GM12865 (cell line): Measurements from ENCODE around the gene DAPK1.

Experiments used
- DNase-seq: peaks from one replicate; pipeline ENCODE4 v3.0.0; 2010; ENCODE audit warnings: low read depth
- H3K4me3 ChIP-seq: 2 replicates; pipeline ENCODE4 v1.5.1; 2011; ENCODE audit warnings: mild to moderate bottlenecking, low read depth, low read length, control low read depth
- TF ChIP-seq, protein P1 (sequence below): IDR thresholded peaks from 2 replicates; pipeline ENCODE4 v1.5.1; 2011; ENCODE audit warnings: low read length, control low read depth, low read depth, inconsistent platforms; ENCODE audit not compliant: insufficient read depth; ENCODE audit errors: missing control alignments

The DAPK1 gene

DNA sequence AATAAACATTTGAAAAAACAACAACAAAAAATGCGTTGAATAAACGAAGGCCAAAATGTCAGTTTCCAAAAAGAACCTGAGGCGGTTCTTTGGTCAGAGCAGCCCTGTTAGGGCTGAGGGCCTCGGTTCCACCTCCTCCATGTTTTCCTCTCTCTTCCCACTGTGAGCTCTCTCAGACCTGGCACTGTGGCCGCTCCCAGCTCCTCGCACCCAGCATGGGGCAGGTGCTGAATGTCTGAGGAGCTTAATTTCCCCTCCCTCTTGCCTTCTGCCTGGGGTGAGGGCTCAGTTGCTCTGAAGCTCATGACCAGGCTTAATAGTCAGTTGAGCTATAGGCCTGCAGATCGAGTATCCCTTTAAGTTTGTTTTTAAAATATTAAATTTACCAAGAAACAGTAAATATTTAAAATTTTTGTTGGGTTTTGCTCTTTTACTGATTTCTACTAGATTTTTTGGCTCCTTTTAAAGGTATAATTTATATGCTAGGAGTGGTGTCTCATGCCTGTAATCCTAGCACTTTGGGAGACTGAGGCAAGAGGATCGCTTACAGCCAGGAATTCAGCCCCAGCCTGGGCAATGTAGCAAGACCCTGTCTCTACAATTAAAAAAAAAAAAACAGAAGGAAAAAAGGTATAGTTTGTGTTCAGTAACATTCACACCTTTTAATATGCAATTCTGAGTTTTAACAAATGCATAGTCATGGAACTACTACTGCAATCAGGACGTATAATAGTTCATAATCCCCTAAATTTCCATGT lies 28.1 kb downstream of the DAPK1 start:
- DNase-seq = no peak
- H3K4me3 ChIP-seq = no peak overlapping the region
- TF ChIP-seq, protein P1, sequence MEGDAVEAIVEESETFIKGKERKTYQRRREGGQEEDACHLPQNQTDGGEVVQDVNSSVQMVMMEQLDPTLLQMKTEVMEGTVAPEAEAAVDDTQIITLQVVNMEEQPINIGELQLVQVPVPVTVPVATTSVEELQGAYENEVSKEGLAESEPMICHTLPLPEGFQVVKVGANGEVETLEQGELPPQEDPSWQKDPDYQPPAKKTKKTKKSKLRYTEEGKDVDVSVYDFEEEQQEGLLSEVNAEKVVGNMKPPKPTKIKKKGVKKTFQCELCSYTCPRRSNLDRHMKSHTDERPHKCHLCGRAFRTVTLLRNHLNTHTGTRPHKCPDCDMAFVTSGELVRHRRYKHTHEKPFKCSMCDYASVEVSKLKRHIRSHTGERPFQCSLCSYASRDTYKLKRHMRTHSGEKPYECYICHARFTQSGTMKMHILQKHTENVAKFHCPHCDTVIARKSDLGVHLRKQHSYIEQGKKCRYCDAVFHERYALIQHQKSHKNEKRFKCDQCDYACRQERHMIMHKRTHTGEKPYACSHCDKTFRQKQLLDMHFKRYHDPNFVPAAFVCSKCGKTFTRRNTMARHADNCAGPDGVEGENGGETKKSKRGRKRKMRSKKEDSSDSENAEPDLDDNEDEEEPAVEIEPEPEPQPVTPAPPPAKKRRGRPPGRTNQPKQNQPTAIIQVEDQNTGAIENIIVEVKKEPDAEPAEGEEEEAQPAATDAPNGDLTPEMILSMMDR = no peak

GRCh38 chr9:87527211-87527916 lies 29.7 kb downstream of the DAPK1 start:
- no peak for DNase-seq
- no peak overlapping the region for H3K4me3 ChIP-seq
- TF ChIP-seq, protein P1 = no peak

DNA sequence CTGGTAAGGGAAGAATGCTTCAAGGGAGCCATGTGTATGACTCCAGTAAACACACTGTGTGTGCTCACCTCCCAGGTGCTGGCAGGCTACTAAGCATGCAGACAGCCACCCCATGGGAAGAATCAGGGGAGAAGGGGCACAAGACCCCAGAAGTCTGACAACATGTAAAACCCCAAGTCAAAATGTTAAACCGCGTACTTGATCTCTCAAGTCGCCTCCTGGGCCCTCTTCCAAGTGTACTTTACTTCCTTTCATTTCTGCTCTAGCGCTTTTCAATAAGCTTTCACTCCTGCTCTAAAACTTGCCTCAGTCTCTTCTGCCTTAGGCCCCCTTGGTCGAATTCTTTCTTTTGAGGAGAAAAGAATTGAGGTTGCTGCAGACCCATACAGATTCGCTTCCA lies 31.3 kb downstream of the DAPK1 start:
- no peak for DNase-seq
- TF ChIP-seq, protein P1 = no peak
- no peak overlapping the region for H3K4me3 ChIP-seq

GRCh38 chr9:87529671-87530070 lies 32.0 kb downstream of the DAPK1 start:
- DNase-seq = no peak
- TF ChIP-seq, protein P1 = no peak

DNA sequence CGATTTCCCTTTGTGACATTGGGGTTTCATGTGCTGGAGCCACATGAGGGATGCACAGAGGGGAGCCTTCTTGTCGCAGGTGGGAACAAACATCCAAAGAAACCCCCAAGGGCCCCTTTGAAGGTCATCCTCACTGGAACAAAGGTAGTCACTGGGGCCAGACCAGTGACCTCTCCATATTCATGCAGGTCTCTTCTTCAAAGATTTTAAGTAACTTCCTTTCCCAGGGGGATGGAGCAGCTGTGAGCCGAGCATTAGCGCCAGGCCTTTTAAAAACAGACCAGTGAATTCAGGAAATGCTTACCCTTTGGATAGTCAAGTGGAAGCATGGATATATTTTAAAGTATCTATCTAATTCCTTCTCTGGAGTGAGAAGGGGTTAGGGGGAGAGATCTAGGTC lies 33.0 kb downstream of the DAPK1 start:
- no peak overlapping the region for H3K4me3 ChIP-seq

More at GRCh38 chr9:87529671-87530070, 32.0 kb downstream of the DAPK1 start:
- no peak overlapping the region for H3K4me3 ChIP-seq

DNA sequence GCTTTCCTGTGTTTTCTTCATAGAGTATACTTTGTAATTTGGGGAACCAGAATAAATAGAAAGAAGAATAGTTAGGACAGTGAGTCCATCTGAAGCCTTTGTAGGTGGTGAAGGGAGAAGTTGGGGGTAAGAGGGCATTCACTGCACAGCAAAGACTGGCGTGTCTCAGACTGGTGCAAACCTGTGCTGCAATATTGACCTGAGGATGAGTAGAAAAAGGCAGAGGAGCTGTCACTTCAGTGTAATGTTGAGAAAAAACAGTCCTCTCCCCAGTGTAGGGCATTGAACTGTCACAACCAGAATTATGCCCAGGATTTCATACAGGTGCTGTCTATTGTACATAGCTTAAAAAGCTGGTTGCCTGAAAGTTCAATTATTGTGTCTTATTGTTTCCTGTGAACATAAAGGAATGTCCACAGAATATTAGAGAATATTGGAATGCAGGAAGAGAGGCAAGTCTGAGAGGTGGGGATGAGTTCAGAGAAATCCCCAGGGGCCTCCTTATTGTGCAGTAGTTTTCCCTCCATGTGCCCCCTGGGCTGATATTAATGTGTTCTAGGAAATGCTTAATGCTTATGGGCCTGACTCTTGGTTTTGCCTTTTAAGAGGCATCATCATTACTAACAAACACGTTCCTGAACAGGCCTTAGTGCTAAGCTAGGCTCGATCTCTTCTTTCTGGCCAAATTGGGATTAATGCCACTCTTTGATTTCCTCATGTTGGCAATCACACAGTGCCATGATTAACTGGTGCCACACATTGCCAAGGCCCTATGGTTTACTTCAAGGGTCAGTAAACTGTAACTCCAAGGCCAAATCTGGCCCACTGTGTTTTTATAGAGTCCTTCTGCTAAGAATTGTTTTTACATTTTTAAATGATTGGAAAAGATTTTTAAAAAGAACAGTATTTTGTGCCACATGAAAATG lies 34.0 kb downstream of the DAPK1 start:
- H3K4me3 ChIP-seq = no peak overlapping the region
- DNase-seq = no peak
- TF ChIP-seq, protein P1 = no peak

More for the DNA sequence above, 33.0 kb downstream of the DAPK1 start:
- DNase-seq = no peak
- TF ChIP-seq, protein P1 = no peak
